ENCODE measurements around the gene PHTF2. TPM values are rescaled to one million over a fixed set of nuclear protein-coding genes. Genes with fewer than 3 reads are reported as not detected.

PHTF2 gene
- total RNA-seq, 2 experiments from 2014 or later = 26.9 to 62.4 TPM

- POLR2A ChIA-PET = interaction anchor here (0.6 to 1.4 kb wide), 6 partner anchors 11 to 160 kb away, joined by 3 to 4 read pairs (median 3); no protein-coding TSS in a partner anchor
Measured at GRCh38 chr7:77954773-77955555, 156.4 kb downstream of the PHTF2 start.

DNA sequence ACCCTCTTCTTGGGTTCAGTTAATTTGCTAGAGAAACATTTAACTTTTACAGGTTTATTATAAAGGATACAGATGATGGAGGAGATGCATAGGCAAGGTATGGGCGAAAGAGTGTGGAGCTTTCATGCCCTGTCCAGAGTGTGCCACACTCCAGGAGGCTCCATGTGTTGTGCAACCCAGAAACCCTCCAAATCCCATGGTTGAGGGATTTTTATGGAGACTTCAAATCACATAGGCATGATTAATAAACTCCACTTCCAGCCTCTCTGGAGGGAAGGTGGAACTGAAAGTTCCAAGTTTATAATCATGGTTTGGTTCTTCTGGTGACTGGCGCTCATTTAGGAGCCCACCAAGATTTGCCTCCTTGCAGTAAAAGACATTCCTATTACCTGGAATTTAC is 159.9 kb downstream of the PHTF2 start:
- Histone ChIP-seq H3K36me3 (ENCODE audit: insufficient read depth, low read length) (peaks cover 56% of the 10 kb centered on the region), H3K27ac (ENCODE audit: low read depth, low read length, poor library complexity, severe bottlenecking) (no peak overlapping the region), H3K79me2 (ENCODE audit: insufficient read depth, low read depth, low read length) (no peaks in the 10 kb centered on the region), H4K20me1 (ENCODE audit: insufficient read depth, low read length) (no peaks in the 10 kb centered on the region), H3K4me2 (ENCODE audit: low read length) (no peak overlapping the region), H3K4me1 (ENCODE audit: insufficient read depth, low read length, poor library complexity, severe bottlenecking) (no peaks in the 10 kb centered on the region), H2AFZ (ENCODE audit: low read length) (no peak overlapping the region), H3K9me2 (ENCODE audit: insufficient read depth, low read length) (no peaks in the 10 kb centered on the region), H3K9me3 (ENCODE audit: low read length) (no peaks in the 10 kb centered on the region), H3K4me3 (ENCODE audit: low read depth, low read length, poor library complexity, severe bottlenecking) (no peak overlapping the region)
- no peak for DNase-seq (ENCODE audit: low spot score)
- intact Hi-C loops (cut with micrococcal nuclease; ENCODE audit: unreplicated experiment) = no loop called here
- ChIA-PET POLR2A (interaction anchor here (0.7 to 0.9 kb wide), 2 partner anchors 13 to 49 kb away, joined by 3 read pairs; no protein-coding TSS in a partner anchor), CTCF (ENCODE audit: unreplicated experiment) (no interaction called here)
- no TSS peak for BruUV-seq (replicated peaks)
- TF ChIP-seq EZH2phosphoT487 (IDR thresholded peaks at IDR 0.05; ENCODE audit: borderline replicate concordance, low read depth, low read length) = no peak
- TF ChIP-seq, protein P1, sequence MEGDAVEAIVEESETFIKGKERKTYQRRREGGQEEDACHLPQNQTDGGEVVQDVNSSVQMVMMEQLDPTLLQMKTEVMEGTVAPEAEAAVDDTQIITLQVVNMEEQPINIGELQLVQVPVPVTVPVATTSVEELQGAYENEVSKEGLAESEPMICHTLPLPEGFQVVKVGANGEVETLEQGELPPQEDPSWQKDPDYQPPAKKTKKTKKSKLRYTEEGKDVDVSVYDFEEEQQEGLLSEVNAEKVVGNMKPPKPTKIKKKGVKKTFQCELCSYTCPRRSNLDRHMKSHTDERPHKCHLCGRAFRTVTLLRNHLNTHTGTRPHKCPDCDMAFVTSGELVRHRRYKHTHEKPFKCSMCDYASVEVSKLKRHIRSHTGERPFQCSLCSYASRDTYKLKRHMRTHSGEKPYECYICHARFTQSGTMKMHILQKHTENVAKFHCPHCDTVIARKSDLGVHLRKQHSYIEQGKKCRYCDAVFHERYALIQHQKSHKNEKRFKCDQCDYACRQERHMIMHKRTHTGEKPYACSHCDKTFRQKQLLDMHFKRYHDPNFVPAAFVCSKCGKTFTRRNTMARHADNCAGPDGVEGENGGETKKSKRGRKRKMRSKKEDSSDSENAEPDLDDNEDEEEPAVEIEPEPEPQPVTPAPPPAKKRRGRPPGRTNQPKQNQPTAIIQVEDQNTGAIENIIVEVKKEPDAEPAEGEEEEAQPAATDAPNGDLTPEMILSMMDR (conservative IDR thresholded peaks at IDR 0.05; ENCODE audit: low read length) = no peak

More at GRCh38 chr7:77954773-77955555, 156.4 kb downstream of the PHTF2 start:
- Histone ChIP-seq H3K9me3 (ENCODE audit: low read length) (no peaks in the 10 kb centered on the region), H4K20me1 (ENCODE audit: insufficient read depth, low read length) (no peaks in the 10 kb centered on the region), H3K4me1 (ENCODE audit: insufficient read depth, low read length, poor library complexity, severe bottlenecking) (no peaks in the 10 kb centered on the region), H3K79me2 (ENCODE audit: insufficient read depth, low read depth, low read length) (no peaks in the 10 kb centered on the region), H3K9me2 (ENCODE audit: insufficient read depth, low read length) (no peaks in the 10 kb centered on the region), H3K27ac (ENCODE audit: low read depth, low read length, poor library complexity, severe bottlenecking) (no peak overlapping the region), H3K4me3 (ENCODE audit: low read depth, low read length, poor library complexity, severe bottlenecking) (no peak overlapping the region), H3K36me3 (ENCODE audit: insufficient read depth, low read length) (peaks cover 68% of the 10 kb centered on the region), H2AFZ (ENCODE audit: low read length) (no peak overlapping the region), H3K4me2 (ENCODE audit: low read length) (no peak overlapping the region)
- no TSS peak for BruUV-seq (replicated peaks)
- CTCF ChIA-PET (ENCODE audit: unreplicated experiment) = no interaction called here
- no peak for DNase-seq (ENCODE audit: low spot score)
- TF ChIP-seq EZH2phosphoT487 (IDR thresholded peaks at IDR 0.05; ENCODE audit: borderline replicate concordance, low read depth, low read length) = no peak
- TF ChIP-seq, protein P1 (conservative IDR thresholded peaks at IDR 0.05; ENCODE audit: low read length) = no peak
- intact Hi-C loops (cut with micrococcal nuclease; ENCODE audit: unreplicated experiment) = no loop called here

DNA sequence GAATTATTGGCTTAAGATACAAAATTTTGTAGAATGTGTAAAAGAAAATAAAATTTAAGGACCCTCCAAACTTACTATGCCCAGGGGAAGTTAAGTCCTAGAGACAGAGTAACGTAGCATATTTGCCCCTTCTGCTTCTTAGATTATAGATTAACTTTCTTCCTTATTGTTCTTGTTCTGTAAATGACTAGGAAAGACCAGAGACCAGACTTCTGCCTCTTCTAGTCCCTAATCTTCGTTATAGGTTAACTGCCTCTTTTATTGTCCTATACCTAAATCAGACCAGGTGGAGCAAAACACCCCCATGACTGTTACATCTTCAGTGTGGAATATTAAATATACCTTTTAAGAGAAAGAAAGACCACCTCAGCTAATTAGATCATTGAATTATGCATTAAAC is 160.5 kb downstream of the PHTF2 start:
- intact Hi-C loops (cut with micrococcal nuclease; ENCODE audit: unreplicated experiment) = no loop called here
- Histone ChIP-seq H3K4me2 (ENCODE audit: low read length) (no peak overlapping the region), H3K79me2 (ENCODE audit: insufficient read depth, low read depth, low read length) (no peaks in the 10 kb centered on the region), H2AFZ (ENCODE audit: low read length) (no peak overlapping the region), H3K4me3 (ENCODE audit: low read depth, low read length, poor library complexity, severe bottlenecking) (no peak overlapping the region), H3K27ac (ENCODE audit: low read depth, low read length, poor library complexity, severe bottlenecking) (no peak overlapping the region), H4K20me1 (ENCODE audit: insufficient read depth, low read length) (no peaks in the 10 kb centered on the region), H3K9me2 (ENCODE audit: insufficient read depth, low read length) (no peaks in the 10 kb centered on the region), H3K9me3 (ENCODE audit: low read length) (no peaks in the 10 kb centered on the region), H3K36me3 (ENCODE audit: insufficient read depth, low read length) (peaks cover 50% of the 10 kb centered on the region), H3K4me1 (ENCODE audit: insufficient read depth, low read length, poor library complexity, severe bottlenecking) (no peaks in the 10 kb centered on the region)
- DNase-seq (ENCODE audit: low spot score) = no peak
- TF ChIP-seq EZH2phosphoT487 (IDR thresholded peaks at IDR 0.05; ENCODE audit: borderline replicate concordance, low read depth, low read length) = no peak
- TF ChIP-seq, protein P1 (conservative IDR thresholded peaks at IDR 0.05; ENCODE audit: low read length) = no peak
- no TSS peak for BruUV-seq (replicated peaks)
- ChIA-PET POLR2A (interaction anchor here (0.7 to 0.9 kb wide), 2 partner anchors 13 to 50 kb away, joined by 3 read pairs; no protein-coding TSS in a partner anchor), CTCF (ENCODE audit: unreplicated experiment) (no interaction called here)

Data from OCI-LY7 (cell line).